NCI-H2029 (cell line): ENCODE results near the gene SON.
"Not testable (repeated sequence)": the region's sequence is repeated elsewhere in the genome, so short reads cannot be mapped to it uniquely, and the experiment has no call there.

Experiments used
- DNase-seq: peaks from one replicate; lab custom pipeline; 2025; lab: John Stamatoyannopoulos, UW

SON gene, protein sequence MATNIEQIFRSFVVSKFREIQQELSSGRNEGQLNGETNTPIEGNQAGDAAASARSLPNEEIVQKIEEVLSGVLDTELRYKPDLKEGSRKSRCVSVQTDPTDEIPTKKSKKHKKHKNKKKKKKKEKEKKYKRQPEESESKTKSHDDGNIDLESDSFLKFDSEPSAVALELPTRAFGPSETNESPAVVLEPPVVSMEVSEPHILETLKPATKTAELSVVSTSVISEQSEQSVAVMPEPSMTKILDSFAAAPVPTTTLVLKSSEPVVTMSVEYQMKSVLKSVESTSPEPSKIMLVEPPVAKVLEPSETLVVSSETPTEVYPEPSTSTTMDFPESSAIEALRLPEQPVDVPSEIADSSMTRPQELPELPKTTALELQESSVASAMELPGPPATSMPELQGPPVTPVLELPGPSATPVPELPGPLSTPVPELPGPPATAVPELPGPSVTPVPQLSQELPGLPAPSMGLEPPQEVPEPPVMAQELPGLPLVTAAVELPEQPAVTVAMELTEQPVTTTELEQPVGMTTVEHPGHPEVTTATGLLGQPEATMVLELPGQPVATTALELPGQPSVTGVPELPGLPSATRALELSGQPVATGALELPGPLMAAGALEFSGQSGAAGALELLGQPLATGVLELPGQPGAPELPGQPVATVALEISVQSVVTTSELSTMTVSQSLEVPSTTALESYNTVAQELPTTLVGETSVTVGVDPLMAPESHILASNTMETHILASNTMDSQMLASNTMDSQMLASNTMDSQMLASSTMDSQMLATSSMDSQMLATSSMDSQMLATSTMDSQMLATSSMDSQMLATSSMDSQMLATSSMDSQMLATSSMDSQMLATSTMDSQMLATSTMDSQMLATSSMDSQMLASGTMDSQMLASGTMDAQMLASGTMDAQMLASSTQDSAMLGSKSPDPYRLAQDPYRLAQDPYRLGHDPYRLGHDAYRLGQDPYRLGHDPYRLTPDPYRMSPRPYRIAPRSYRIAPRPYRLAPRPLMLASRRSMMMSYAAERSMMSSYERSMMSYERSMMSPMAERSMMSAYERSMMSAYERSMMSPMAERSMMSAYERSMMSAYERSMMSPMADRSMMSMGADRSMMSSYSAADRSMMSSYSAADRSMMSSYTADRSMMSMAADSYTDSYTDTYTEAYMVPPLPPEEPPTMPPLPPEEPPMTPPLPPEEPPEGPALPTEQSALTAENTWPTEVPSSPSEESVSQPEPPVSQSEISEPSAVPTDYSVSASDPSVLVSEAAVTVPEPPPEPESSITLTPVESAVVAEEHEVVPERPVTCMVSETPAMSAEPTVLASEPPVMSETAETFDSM (N-terminal part only)

DNA sequence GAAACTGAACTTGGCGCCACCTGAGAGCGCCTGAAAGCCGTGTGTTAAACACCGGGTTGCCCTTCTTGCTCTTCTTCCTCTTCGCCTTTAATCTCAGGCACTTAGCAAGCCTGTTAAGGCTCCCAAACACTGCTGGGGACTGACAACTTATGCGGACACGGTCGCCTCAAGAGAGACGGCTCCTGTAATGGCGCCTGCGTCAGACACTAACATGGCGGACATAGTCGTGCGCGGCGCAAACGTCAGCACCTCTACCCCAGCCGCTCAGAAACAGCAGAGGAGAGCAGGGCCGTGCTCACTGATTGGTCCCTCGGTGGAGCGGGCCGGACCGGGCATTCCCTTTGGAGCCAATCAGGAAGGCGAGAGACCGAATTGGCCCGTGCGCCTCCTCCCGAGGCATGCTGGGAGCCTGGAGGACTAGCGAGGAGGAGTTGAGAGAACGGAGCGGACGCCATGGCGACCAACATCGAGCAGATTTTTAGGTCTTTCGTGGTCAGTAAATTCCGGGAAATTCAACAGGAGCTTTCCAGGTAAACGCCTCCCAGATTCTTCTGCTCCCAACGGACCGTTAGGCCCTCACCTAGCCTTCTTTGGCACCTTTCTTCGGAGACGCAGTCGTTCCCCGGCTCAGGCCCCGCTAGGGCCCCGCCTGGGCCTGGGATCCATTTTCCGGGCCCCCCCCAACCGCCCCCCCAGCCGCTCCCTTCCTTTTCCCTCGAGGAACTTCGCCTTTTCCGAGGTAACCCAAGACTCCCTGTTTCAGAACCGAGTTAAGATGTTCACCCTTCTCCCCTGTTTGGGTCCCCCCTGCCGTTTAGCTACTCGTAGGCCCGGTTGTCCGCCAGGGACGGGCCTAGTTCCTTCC, at the start of gene SON:
Gene SON, plus strand, starts transcription at position 399 of the 865 bp plus-strand sequence. Its CDS starts 55 bp downstream, at position 454.
- peak; percentile 99 for DNase-seq

DNA sequence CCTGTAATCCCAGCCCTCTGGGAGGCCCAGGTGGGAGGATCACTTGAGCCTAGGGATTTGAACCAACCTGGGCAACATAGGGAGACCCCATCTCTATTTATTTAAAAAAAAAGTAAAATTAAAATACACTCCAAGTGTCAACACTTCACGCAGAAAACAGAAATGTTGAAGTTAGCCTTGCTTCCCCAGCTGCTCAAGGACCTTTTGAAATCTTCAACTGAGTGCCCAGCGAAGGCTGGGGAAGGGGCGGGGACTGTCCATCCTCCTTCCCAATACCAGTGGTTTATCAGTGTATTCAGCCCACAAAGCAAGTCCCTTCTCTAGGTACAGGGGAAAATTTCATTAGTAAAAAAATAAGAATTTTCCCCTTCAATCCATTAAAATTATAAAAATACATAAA, 49.1 kb upstream of the SON start:
- no peak for DNase-seq

DNA sequence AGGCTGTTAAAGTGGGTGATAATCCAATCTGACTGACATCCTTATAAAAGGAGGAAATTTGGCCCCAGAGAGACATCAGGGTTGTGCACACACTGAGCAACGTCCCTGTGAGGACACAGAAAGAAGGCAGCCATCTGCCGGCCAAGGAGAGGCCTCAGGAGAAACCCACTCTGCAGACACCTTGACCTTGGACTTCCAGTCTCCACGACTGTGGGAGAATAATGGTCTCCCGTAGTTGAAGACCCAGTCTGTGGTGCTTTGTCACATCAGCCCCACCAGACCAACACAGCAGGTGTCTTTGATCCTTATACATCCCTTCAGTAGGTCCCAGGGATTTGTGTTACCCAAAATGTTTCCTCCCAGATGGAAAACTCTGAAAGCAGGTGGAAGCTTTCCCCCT, 47.1 kb upstream of the SON start:
- no peak for DNase-seq

DNA sequence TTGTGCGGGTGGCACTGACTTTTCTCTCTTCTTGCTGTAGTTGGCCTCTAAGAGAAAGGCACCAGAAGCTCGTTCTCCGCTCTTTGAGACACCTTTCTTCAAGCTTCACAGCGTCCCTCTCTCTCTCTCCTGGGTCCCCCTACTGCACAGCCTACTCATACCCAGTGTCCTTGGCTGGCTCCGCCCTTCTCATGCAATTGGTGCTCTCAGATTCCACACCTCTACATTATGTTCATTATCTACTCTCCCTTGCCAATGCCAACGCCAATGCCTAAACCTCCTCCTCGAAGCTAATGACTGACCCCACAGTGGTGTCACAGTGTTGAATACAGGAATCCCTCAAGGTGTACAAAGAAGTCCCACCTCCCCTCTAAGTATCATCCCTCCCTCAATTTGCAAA, 46.5 kb upstream of the SON start:
- no peak for DNase-seq

DNA sequence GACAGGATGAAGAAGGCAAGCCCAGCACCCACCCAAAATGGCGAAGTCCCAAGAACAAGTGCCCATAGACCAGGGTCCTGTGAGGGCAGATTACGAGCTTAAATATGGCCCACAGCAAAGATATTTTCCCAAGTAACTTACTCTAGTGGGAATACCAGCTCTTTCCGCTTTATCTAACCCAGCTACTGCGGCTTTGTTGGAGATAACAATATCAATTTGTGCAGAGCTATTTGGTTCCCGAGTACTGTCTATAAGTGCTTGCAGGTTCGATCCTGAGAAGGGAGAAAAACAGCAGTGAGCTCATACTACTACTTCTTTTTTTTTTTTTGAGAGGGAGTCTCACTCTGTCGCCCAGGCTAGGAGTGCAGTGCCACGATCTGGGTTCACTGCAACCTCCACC, 37.0 kb upstream of the SON start:
- no peak for DNase-seq

DNA sequence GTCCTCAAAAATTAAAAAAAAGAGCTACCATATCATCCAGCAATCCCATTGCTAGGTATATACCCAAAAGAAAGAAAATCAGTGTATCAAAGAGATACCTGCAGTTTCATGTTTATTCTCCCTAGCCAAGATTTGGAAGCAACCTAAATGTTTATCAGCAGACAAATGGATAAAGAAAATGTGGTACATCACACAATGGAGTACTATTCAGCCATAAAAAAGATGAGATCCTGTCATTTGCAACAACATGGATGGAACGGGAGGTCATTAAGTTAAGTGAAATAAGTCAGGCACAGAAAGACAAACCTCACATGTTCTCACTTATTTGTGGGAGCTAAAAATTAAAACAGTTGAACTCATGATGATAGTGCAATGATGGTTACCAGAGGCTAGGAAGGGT, 35.8 kb upstream of the SON start:
- DNase-seq, result not testable (repeated sequence)

DNA sequence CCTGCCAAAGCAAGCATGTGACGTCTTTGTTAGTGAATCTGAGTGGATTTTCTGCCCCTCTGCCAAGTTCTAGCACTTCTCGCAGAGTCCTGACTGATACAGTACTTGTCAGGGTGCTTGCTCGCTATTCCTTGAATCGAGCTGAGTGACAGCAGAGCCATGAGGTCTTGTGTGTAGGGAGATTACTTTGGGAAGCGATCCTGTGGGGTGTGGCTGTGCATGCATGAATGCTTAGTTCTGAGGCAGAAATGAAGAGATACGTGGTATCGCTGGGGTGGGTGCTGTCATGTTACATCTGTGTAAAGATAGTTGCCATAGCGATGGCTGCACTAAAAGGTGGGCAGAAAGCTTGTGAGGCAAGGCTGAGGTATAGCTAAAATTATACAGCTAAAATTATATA, 32.0 kb upstream of the SON start:
- no peak for DNase-seq

DNA sequence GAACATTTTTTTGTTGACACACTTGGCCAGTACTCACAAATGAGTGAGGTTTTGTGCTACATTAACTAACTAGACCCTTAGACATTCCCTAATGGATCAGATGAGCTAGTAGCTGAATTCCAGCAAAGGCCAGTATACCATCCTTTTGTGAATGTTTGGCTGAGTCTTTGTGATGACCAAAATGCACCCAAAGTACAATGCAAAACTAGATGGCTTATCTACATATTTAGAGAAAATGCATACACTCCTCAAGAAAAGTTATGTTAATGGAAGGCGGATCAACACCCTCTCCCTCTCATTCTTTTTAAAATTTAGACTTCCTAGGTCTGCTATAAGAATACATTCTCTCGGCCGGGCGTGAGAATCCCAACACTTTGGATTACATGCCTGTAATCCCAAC, 31.2 kb upstream of the SON start:
- DNase-seq, result no peak

DNA sequence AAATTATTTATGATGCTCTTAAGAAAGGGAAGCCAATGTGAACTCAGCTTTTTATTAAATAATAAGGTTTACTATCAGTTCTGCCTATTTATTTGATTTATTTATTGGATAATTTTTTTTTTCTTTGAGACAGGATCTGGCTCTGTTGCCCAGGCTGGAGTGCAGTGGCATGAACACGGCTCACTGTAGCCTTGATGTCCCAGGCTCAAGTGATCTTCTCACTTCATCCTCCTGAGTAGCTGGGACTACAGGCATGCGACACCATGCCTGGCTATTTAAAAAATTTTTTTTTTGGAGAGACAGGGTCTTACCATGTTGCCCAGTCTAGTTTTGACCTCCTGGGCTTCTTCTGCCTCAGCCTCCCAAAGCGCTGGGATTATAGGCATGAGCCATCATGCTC, 30.4 kb upstream of the SON start:
- no peak for DNase-seq

DNA sequence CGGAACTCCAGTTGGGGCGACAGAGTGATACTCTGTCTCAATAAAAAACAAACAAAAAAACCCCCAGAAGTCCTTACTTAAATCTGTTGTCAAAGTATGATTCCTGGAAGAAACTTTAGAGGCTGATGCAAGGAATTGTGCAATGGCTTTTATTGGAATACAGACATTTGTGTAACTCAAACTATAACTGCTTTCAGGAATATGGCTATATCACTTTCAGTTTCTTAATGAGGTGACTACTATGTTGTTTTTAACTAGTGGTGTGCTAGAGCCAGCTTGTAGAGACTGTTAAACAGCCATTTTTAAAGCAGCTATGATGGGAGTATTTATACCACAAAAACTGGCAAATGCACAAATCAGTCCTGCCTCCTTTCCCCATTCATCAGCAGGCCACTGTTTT, 28.6 kb upstream of the SON start:
- no peak for DNase-seq

DNA sequence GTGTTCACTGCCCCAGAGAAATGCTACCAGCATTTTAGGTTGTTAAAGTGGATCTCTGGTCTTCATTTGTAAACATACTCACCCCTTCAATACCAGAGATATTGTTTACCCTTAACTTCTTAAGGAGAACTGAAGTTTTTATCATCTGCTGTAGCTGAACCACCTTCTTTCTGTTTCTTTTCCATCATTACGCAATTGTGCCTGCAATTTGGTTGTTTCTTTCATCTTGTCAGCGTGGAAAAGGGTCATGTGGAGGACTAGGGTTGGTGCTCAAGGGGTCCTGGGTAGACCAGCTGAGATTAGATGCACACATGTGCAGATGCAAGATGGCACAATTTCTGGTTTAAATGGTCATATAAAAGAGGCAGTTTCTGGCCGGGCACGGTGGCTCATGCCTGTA, 23.9 kb upstream of the SON start:
- no peak for DNase-seq

DNA sequence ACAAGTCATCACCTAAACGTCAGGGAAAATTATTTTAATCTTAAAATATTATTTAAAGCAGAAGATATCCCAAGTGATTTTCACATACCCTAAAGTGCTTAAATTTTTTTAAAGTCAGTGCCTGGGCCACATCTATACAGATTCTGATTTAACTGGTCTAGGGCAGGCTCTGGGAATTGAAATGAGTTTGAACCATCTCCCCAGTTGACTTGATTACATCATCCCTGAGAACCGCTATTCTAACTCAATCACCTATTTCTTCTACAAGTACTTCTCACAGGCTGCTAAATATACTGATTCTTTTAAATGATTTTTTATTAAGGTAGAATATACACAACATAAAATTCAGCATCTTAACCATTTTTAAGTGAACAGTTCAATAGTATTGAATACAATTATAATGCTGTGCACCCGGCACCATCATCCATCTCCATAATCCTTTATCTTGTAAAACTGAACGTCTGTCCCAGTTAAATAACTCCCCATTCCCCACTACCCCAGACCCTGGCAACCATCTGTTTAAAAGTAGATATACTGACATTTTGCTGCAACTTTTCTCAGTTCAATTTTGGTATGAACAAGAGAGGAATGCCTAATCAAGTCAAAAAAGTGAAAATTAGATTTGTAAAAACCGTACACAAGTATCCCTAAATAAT, 20.4 kb upstream of the SON start:
- DNase-seq, result no peak

DNA sequence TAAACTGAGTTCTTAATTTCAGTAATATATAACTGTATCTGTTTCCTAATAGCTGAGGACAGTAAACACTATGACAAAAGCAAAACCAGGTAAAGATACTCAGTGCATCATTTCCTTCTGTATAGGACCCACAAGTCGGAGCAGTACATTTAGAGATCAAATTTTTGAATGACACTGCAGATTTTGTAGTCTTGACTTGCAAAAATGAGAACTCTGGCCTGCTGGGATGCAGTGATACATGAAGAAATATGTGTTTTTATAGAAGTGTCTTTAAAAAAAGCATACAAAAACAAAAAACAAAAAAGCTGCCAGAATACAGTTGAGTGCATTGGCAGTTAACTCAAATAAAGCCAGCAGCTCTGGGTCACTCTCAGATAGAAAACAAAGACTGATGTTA, 19.9 kb upstream of the SON start:
- no peak for DNase-seq

DNA sequence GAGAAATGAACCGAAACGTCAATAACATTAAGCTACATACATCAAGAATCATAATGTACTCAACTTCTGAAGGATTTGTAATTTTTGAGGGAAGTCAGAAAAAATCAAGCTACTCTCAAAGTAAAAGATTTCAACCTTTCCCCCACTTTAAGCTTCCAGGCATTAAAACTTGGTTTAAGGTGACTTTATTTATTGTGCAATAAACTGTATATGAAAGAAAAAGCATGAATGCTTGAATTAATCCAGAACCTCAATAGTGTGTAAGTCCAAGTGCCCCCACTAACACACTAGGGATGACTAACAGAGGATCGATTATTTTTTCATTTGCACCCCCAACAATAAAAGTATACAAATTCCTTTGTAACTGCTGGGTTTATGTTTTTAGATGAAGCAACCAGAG, 11.8 kb upstream of the SON start:
- DNase-seq, result no peak

DNA sequence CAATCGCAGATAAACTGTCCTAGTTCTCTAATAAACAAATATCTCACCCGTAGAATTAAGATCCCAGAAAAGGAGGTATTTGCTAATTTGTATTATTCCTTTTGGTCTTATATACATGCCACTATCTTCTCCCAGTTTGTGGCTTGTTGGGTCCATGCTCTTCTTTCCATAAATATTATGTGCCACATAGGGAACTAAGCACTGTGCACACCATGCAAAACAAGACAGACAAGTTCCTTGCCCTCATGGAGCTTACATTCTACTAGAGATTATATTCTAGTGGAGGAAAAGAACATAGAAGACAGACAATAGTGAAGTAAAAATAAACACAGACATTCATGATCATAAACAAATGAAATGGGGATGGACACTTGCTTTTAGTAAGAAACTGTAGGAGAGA, 5.6 kb upstream of the SON start:
- DNase-seq, result no peak

DNA sequence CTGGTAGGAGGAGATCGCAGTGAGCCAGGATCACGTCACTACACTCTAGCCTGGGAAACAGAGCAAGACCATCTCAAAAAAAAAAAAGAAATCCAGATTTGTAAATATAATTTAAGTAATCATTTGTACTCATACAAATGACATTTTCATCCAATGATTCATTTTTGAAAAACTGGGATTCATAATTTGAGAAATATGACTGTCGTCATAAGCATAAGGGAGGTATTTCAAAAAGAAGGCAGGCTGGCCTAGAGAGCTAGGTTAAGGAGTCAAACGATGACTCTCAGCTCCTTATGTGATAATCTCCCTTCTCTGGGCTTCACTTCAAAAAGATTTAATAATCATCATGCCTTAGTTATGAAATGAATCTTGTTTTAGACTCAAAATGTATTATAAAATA, 3.2 kb upstream of the SON start:
- no peak for DNase-seq

DNA sequence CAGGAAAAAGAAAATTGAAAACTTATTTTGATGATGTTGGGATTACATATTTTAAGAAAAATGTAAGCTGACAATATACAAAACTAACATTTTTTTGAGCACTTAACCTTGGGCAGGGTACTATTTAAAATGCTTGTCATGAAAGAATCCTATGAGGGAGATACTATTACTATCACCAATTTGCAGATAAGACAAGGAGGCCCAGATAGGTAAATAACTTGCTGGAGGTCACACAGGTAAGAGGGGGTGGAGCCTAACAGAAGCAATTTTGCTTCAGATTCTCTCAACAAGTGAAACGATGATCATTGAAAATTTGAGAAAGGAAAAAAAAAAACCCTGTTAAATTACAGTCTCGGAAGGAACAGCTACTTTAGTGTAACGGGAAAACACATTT, 2.1 kb upstream of the SON start:
- DNase-seq, result no peak

DNA sequence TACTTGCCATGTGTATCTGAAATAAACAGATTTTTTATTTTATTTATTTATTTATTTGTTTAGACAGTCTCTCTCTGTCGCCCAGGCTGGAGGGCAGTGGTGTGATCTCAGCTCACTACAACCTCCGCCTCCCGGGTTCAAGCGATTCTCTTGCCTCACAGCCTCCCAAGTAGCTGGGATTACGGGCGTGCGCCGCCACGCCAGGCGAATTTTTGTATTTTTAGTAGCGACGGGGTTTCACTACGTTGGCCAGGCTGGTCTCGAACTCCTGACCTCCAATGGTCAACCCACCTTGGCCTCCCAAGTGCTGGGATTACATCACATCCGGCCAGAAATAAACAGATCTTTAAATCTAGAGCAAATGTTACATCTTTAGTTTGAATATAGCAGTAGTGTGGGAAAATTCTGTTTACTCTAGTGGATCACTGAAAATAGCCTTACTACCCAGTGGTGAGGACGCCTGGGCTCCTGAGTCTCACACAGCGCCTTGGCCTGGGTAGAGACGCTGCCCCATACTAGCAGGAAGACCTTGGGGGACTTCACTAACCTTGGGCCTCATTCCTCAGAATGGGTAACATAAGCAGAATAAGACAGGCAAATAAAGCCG, 1.6 kb upstream of the SON start:
- DNase-seq, result no peak

DNA sequence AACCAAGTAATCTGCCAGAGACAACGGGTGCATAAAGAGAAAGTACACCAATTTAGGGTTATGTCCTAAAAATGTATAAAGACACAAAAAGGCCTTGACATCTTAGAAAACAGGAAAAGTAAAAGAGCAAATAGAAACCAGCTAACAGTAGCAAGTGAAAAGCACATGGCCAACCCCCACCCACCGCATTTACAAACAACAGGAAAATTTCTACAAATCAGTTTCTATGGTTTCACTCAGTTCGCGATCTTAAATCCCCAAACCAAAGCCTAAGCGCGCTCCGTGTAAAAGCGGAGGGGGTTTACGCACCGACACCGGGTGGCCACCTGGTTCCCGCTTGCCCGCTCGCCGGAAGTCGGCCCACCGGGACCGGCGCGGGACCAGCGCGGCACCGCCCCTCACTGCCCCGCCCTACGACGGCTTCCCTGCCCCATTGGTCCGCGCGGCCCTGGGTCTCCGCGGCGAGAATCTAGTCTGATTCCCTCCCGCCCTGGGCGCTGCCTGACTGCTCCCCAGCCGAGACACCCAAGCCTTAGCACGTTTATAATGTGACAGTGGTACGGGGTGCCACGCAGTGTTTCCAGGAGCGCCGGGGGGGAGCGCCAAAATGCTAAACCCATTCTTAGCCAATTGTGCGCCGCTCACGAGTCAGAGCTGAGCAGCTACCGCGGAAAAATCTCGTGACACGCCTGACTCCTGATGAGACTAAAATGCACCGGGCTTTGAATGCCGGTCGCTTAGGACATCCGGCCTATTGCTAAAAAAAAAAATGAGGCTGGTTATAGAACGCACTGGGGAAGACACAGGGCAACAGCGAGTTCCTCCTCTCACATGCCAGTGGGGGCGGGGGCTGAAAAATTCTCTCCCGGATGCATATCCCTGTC, 840 bp upstream of the SON start, which contains the start of gene GART:
Gene GART, minus strand, starts transcription at position 362 of the 884 bp plus-strand sequence. CDS start 2,802 bp downstream, outside the sequence.
- peak; percentile 81 for DNase-seq
